ENCODE results near the gene EFCAB9.

EFCAB9 gene

GRCh38 chr5:172180936-172181335 is 13.0 kb upstream of the EFCAB9 start:
- Histone ChIP-seq H3K36me3 (ENCODE audit: control insufficient read depth, low read depth, low read length) (no peaks in the 10 kb centered on the region), H3K9ac (ENCODE audit: low read length) (no peak overlapping the region), H3K27ac (ENCODE audit: low read length) (no peak overlapping the region), H3K27me3 (ENCODE audit: control insufficient read depth, insufficient read depth, low read length) (no peaks in the 10 kb centered on the region), H3K4me3 (ENCODE audit: low read length) (no peak overlapping the region), H3K9me3 (ENCODE audit: control insufficient read depth, low read depth, low read length) (no peaks in the 10 kb centered on the region), H3K4me1 (ENCODE audit: control insufficient read depth, low read depth, low read length) (peaks cover 16% of the 10 kb centered on the region)

GRCh38 chr5:172182291-172182690 is 11.7 kb upstream of the EFCAB9 start:
- Histone ChIP-seq H3K9ac (ENCODE audit: low read length) (no peak overlapping the region), H3K27me3 (ENCODE audit: control insufficient read depth, insufficient read depth, low read length) (peaks cover 7% of the 10 kb centered on the region), H3K4me1 (ENCODE audit: control insufficient read depth, low read depth, low read length) (peaks cover 16% of the 10 kb centered on the region), H3K4me3 (ENCODE audit: low read length) (no peak overlapping the region), H3K9me3 (ENCODE audit: control insufficient read depth, low read depth, low read length) (no peaks in the 10 kb centered on the region), H3K36me3 (ENCODE audit: control insufficient read depth, low read depth, low read length) (no peaks in the 10 kb centered on the region), H3K27ac (ENCODE audit: low read length) (no peak overlapping the region)

- H3K4me3 ChIP-seq (ENCODE audit: low read length): no peak overlapping the region
- H3K27ac ChIP-seq (ENCODE audit: low read length): no peak overlapping the region
- no peaks in the 10 kb centered on the region for H3K9me3 ChIP-seq (ENCODE audit: control insufficient read depth, low read depth, low read length)
- H3K4me1 ChIP-seq (ENCODE audit: control insufficient read depth, low read depth, low read length): peaks cover 8% of the 10 kb centered on the region
- H3K9ac ChIP-seq (ENCODE audit: low read length): no peak overlapping the region
- no peaks in the 10 kb centered on the region for H3K36me3 ChIP-seq (ENCODE audit: control insufficient read depth, low read depth, low read length)
- peaks cover 7% of the 10 kb centered on the region for H3K27me3 ChIP-seq (ENCODE audit: control insufficient read depth, insufficient read depth, low read length)
Measured at GRCh38 chr5:172183881-172184280, 10.1 kb upstream of the EFCAB9 start.

GRCh38 chr5:172185096-172185461 is 8.9 kb upstream of the EFCAB9 start:
- Histone ChIP-seq H3K4me3 (ENCODE audit: low read length) (no peak overlapping the region), H3K4me1 (ENCODE audit: control insufficient read depth, low read depth, low read length) (peaks cover 2% of the 10 kb centered on the region), H3K27ac (ENCODE audit: low read length) (no peak overlapping the region)

GRCh38 chr5:172186114-172186695 is 7.8 kb upstream of the EFCAB9 start:
- peaks cover 3% of the 10 kb centered on the region for H3K4me1 ChIP-seq (ENCODE audit: control insufficient read depth, low read depth, low read length)
- no peak overlapping the region for H3K27ac ChIP-seq (ENCODE audit: low read length)
- no peak overlapping the region for H3K4me3 ChIP-seq (ENCODE audit: low read length)
- no peaks in the 10 kb centered on the region for H3K36me3 ChIP-seq (ENCODE audit: control insufficient read depth, low read depth, low read length)
- no peaks in the 10 kb centered on the region for H3K9me3 ChIP-seq (ENCODE audit: control insufficient read depth, low read depth, low read length)
- H3K9ac ChIP-seq (ENCODE audit: low read length): no peak overlapping the region
- peaks cover 7% of the 10 kb centered on the region for H3K27me3 ChIP-seq (ENCODE audit: control insufficient read depth, insufficient read depth, low read length)

More at GRCh38 chr5:172185096-172185461, 8.9 kb upstream of the EFCAB9 start:
- H3K27me3 ChIP-seq (ENCODE audit: control insufficient read depth, insufficient read depth, low read length): peaks cover 7% of the 10 kb centered on the region
- no peak overlapping the region for H3K9ac ChIP-seq (ENCODE audit: low read length)
- no peaks in the 10 kb centered on the region for H3K9me3 ChIP-seq (ENCODE audit: control insufficient read depth, low read depth, low read length)
- H3K36me3 ChIP-seq (ENCODE audit: control insufficient read depth, low read depth, low read length): no peaks in the 10 kb centered on the region

GRCh38 chr5:172187118-172188032 is 6.6 kb upstream of the EFCAB9 start:
- Histone ChIP-seq H3K4me1 (ENCODE audit: control insufficient read depth, low read depth, low read length) (peaks cover 3% of the 10 kb centered on the region), H3K27ac (ENCODE audit: low read length) (no peak overlapping the region), H3K4me3 (ENCODE audit: low read length) (peak overlapping the region; percentile 80), H3K36me3 (ENCODE audit: control insufficient read depth, low read depth, low read length) (no peaks in the 10 kb centered on the region), H3K9ac (ENCODE audit: low read length) (peak overlapping the region; percentile 46), H3K9me3 (ENCODE audit: control insufficient read depth, low read depth, low read length) (no peaks in the 10 kb centered on the region), H3K27me3 (ENCODE audit: control insufficient read depth, insufficient read depth, low read length) (peaks cover 7% of the 10 kb centered on the region)

- peak within 1 kb of the TSS; percentile 80 for H3K4me3 ChIP-seq (ENCODE audit: low read length)
Measured at GRCh38 chr5:172188033-172188892, 5.7 kb upstream of the EFCAB9 start, which contains the start of gene STK10. Gene STK10 (minus strand): TSS chr5:172188224. CDS start chr5:172188042, 182 bp downstream.

GRCh38 chr5:172188893-172189692 is 4.9 kb upstream of the EFCAB9 start:
- H3K4me1 ChIP-seq (ENCODE audit: control insufficient read depth, low read depth, low read length): peaks cover 3% of the 10 kb centered on the region
- H3K27ac ChIP-seq (ENCODE audit: low read length): no peak overlapping the region
- H3K27me3 ChIP-seq (ENCODE audit: control insufficient read depth, insufficient read depth, low read length): peaks cover 7% of the 10 kb centered on the region
- no peaks in the 10 kb centered on the region for H3K9me3 ChIP-seq (ENCODE audit: control insufficient read depth, low read depth, low read length)
- H3K4me3 ChIP-seq (ENCODE audit: low read length): peak overlapping the region; percentile 80
- H3K9ac ChIP-seq (ENCODE audit: low read length): peak overlapping the region; percentile 38
- H3K36me3 ChIP-seq (ENCODE audit: control insufficient read depth, low read depth, low read length): no peaks in the 10 kb centered on the region

More at GRCh38 chr5:172188033-172188892, 5.7 kb upstream of the EFCAB9 start, which contains the start of gene STK10:
- peaks cover 3% of the 10 kb centered on the region for H3K4me1 ChIP-seq (ENCODE audit: control insufficient read depth, low read depth, low read length)
- no peak within 1 kb of the TSS for H3K27ac ChIP-seq (ENCODE audit: low read length)
- H3K27me3 ChIP-seq (ENCODE audit: control insufficient read depth, insufficient read depth, low read length): peaks cover 7% of the 10 kb centered on the region
- no peaks in the 10 kb centered on the region for H3K36me3 ChIP-seq (ENCODE audit: control insufficient read depth, low read depth, low read length)
- H3K9me3 ChIP-seq (ENCODE audit: control insufficient read depth, low read depth, low read length): no peaks in the 10 kb centered on the region
- peak within 1 kb of the TSS; percentile 46 for H3K9ac ChIP-seq (ENCODE audit: low read length)

GRCh38 chr5:172189693-172190296 is 4.2 kb upstream of the EFCAB9 start:
- Histone ChIP-seq H3K9me3 (ENCODE audit: control insufficient read depth, low read depth, low read length) (no peaks in the 10 kb centered on the region), H3K4me3 (ENCODE audit: low read length) (peak overlapping the region; percentile 80), H3K9ac (ENCODE audit: low read length) (no peak overlapping the region), H3K27me3 (ENCODE audit: control insufficient read depth, insufficient read depth, low read length) (peaks cover 7% of the 10 kb centered on the region), H3K27ac (ENCODE audit: low read length) (no peak overlapping the region), H3K36me3 (ENCODE audit: control insufficient read depth, low read depth, low read length) (no peaks in the 10 kb centered on the region), H3K4me1 (ENCODE audit: control insufficient read depth, low read depth, low read length) (peaks cover 3% of the 10 kb centered on the region)

- no peaks in the 10 kb centered on the region for H3K36me3 ChIP-seq (ENCODE audit: control insufficient read depth, low read depth, low read length)
- no peak overlapping the region for H3K27ac ChIP-seq (ENCODE audit: low read length)
- no peaks in the 10 kb centered on the region for H3K9me3 ChIP-seq (ENCODE audit: control insufficient read depth, low read depth, low read length)
- H3K9ac ChIP-seq (ENCODE audit: low read length): no peak overlapping the region
- H3K4me1 ChIP-seq (ENCODE audit: control insufficient read depth, low read depth, low read length): no peaks in the 10 kb centered on the region
- no peaks in the 10 kb centered on the region for H3K27me3 ChIP-seq (ENCODE audit: control insufficient read depth, insufficient read depth, low read length)
- H3K4me3 ChIP-seq (ENCODE audit: low read length): no peak overlapping the region
Measured at GRCh38 chr5:172194985-172195774, 1.2 kb downstream of the EFCAB9 start.

All from iPS-18a (cell line).